ENCODE data around the gene TEPSIN.

- TF ChIP-seq, protein P1, sequence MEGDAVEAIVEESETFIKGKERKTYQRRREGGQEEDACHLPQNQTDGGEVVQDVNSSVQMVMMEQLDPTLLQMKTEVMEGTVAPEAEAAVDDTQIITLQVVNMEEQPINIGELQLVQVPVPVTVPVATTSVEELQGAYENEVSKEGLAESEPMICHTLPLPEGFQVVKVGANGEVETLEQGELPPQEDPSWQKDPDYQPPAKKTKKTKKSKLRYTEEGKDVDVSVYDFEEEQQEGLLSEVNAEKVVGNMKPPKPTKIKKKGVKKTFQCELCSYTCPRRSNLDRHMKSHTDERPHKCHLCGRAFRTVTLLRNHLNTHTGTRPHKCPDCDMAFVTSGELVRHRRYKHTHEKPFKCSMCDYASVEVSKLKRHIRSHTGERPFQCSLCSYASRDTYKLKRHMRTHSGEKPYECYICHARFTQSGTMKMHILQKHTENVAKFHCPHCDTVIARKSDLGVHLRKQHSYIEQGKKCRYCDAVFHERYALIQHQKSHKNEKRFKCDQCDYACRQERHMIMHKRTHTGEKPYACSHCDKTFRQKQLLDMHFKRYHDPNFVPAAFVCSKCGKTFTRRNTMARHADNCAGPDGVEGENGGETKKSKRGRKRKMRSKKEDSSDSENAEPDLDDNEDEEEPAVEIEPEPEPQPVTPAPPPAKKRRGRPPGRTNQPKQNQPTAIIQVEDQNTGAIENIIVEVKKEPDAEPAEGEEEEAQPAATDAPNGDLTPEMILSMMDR (IDR thresholded peaks at IDR 0.05) = no peak
- TF ChIP-seq POLR2A (IDR thresholded peaks at IDR 0.05) = no peak
These were observed 37.9 kb upstream of the TEPSIN start for GRCh38 chr17:81276781-81277180.

All from heart left ventricle (tissue), 13 donors.